HG03457 (cell line): ENCODE data around the gene HOXA5.

Source experiments
- ATAC-seq: cut with Tn5 transposase; IDR thresholded peaks from one replicate; pipeline ENCODE4 v1.9.1; 2021; ENCODE audit warnings: moderate number of reproducible peaks; ENCODE audit not compliant: unreplicated experiment

The HOXA5 gene

GRCh38 chr7:27109466-27110185, 33.9 kb downstream of the HOXA5 start:
- no peak for ATAC-seq

- ATAC-seq, result no peak
Measured at GRCh38 chr7:27108390-27109127, 34.9 kb downstream of the HOXA5 start.

GRCh38 chr7:27107391-27108381, 35.8 kb downstream of the HOXA5 start:
- no peak for ATAC-seq

GRCh38 chr7:27106901-27107240, 36.6 kb downstream of the HOXA5 start:
- no peak for ATAC-seq

- ATAC-seq, result no peak
Measured at GRCh38 chr7:27106181-27106900, 37.1 kb downstream of the HOXA5 start.

- ATAC-seq, result no peak
Measured at GRCh38 chr7:27105301-27106031, 38.0 kb downstream of the HOXA5 start.

GRCh38 chr7:27104341-27105058, 39.0 kb downstream of the HOXA5 start:
- no peak for ATAC-seq

- no peak for ATAC-seq
Measured at GRCh38 chr7:27103489-27104226, 39.8 kb downstream of the HOXA5 start.

- ATAC-seq, result no peak
Measured at GRCh38 chr7:27102581-27103442, 40.7 kb downstream of the HOXA5 start, which contains the start of gene HOXA2. Gene HOXA2 (minus strand): TSS chr7:27102683. CDS start chr7:27102500, 183 bp downstream.

- ATAC-seq, result no peak
Measured at GRCh38 chr7:27101957-27102580, 41.4 kb downstream of the HOXA5 start.

- no peak for ATAC-seq
Measured at GRCh38 chr7:27101171-27101956, 42.1 kb downstream of the HOXA5 start.

- ATAC-seq, result no peak
Measured at GRCh38 chr7:27100694-27101170, 42.7 kb downstream of the HOXA5 start.

- ATAC-seq, result no peak
Measured at GRCh38 chr7:27099453-27100370, 43.8 kb downstream of the HOXA5 start.

GRCh38 chr7:27098578-27099451, 44.7 kb downstream of the HOXA5 start:
- ATAC-seq, result no peak
